HS-5 (cell line): ENCODE results near the gene PRDM11.
A peak's percentile ranks its signal among the peaks of the same experiment; 100 is the strongest.

ENCODE experiments used
- DNase-seq: peaks from one replicate; pipeline ENCODE4 v3.0.0-alpha.2; 2012; ENCODE audit warnings: low read depth

Gene PRDM11

GRCh38 chr11:45141631-45142030 lies 4.8 kb upstream of the PRDM11 start:
- DNase-seq, result no peak

DNA sequence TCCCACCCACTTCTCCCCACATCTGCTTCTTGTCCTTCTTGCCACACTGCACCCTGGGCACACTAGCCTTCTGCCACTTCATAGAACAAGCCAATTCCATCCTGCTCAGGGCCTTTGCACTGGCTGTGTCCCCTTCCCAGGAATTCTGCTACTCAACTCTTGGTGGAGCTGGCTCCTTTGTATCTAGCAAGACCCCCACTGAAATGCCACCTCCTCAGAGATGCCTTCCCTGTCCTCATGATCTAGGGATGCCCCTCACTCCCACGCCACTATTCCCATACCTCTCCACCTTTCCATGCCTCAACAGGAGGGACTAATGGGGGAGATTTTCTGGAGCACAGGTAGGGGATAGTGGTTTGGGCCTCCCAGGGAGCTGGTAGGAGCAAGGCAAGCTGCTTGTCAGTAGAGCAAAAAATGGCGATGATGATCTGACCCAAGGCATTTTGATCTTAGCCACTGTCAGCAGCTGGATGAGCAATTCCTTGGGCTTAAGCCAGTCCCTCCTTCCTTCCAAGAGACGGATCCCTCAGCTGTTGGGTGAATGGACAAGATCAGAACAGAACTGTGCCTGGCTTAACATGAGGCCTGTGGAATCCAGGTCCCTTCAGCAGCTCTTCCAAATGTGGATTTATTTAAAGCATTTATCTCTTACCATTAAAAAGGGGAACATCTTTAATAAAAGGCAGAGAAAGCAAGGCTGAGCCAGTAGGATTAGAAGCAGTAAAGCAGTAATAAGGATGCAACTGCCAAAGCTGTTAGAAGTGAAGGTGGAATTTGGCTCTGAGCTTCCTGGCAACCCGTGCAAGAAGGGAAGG lies 4.0 kb upstream of the PRDM11 start:
- DNase-seq, result no peak

GRCh38 chr11:45143494-45143893 lies 2.9 kb upstream of the PRDM11 start:
- no peak for DNase-seq

GRCh38 chr11:45144126-45145082 lies 2.0 kb upstream of the PRDM11 start:
- no peak for DNase-seq

DNA sequence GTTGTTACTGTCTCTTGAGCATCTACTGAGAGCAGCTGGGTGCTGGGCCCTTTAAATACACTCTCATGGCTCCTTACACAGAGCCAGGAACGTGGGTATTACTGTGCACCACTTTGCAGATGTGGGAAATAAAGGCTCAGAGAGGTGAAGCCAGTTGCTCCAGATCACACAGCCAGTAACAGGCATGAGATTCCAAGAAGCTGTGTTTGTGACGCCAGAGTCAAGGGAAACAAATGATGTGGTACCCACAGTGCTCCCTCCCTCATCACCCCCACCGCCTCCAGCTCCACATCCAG lies 1.4 kb upstream of the PRDM11 start:
- no peak for DNase-seq

- DNase-seq, result no peak
Observed at GRCh38 chr11:45145379-45146071, 914 bp upstream of the PRDM11 start.

- peak; percentile 72 for DNase-seq
Observed at GRCh38 chr11:45147017-45147728, 734 bp downstream of the PRDM11 start.

GRCh38 chr11:45147891-45148675 lies 1.6 kb downstream of the PRDM11 start:
- DNase-seq, result no peak

DNA sequence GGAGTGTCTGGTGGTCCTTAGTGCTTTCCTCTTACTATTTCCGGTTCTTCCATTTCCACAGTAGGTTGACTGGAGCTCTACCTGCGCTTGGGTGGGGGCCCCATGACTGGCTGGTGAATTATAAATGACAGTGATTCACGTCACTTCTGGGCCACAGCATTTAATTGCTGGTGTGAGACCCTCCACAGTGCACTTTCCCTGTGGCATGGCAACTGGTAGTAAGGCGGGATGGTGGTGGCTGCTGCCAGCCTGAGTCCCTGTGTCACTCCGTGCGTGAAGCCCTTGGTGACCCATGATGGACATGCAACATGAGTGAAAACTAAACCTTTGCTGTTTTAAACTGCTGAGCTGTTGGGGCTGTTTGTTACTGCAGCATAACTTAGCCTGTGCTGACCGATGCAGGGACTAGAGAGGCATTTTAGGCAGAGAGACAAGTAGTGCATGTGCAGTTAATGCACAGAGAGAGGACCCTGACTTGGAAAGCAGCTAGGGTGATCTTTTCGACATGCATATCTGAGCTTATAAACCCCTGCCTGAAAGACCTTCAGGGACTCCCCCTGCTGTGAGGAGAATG lies 3.1 kb downstream of the PRDM11 start:
- DNase-seq, result no peak

GRCh38 chr11:45150301-45150700 lies 3.9 kb downstream of the PRDM11 start:
- DNase-seq, result no peak

- no peak for DNase-seq
Observed at GRCh38 chr11:45150943-45151342, 4.5 kb downstream of the PRDM11 start.

DNA sequence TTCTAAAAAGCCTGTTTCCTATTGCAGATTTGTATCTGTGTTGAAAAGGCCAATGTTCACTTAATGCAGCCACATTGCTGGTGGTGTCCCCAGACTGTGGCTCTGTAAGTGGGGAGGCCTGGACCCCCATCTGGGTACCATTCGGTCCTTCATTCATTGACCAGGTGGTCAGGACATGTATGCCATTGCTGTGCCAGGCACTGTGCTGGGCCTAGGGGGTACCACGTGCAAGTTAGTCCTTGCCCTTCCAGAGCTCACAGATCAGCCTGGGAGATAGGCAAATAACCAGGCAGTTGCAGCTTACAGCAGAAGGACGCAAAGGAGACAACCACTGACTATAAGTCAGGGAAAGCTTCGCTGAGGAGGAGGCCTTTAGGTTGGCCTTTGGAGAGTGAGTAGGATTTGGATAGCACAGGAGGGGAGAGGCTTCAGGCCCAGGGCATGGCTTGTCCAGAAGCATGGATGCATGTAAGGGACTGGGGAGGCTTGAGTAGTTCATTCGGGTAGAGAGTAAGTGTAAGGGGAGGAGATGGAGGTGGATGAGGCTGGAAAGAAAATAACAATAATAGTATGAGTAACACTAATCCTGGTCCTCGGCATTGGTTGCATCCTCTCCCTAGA lies 5.0 kb downstream of the PRDM11 start:
- DNase-seq, result no peak

- DNase-seq, result no peak
Observed at GRCh38 chr11:45152740-45153595, 6.5 kb downstream of the PRDM11 start.

DNA sequence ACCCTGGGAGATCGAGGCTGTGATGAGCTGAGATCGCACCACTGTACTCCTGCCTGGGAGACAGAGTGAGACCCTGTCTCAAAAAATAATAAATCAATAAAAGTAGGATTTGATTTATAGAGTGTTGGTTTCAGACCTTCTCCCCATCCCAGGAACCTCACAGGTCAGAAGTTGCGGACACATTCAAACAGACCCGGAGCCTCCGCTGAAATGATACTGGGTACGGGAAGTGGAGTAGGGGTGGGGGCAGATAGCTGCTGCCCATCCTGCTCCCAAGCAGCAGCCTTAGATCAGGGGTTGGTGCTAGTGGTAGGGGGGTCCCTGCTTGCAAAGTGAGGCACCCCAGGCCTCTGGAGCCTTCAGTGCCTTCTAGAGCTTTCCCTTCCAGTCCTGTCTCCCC lies 7.8 kb downstream of the PRDM11 start:
- DNase-seq, result no peak

DNA sequence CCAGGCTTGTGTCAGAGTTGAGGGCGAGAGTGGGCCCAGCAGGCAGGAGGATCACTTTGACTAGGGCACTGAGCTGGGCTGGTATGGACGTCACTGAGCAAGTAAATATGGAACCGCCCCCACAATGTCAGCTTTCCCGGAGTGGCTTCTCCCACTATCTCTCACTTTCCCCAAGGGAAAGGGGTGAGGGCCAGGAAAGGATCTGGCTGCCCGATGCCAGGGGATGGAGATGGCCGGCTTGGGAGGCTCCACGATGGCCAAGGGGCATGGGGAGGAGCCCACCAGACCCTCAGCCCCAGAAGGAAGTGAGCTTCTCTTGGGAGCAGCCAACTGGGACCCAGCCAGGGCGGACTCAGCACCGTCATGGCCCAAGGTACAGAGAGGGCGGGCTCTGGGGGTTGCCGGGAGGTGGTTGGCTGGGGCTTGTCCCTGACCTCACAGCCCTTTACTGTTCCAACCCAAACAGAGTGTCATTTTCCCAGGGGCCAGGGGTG lies 8.7 kb downstream of the PRDM11 start:
- no peak for DNase-seq

- no peak for DNase-seq
Observed at GRCh38 chr11:45155627-45156180, 9.3 kb downstream of the PRDM11 start.

DNA sequence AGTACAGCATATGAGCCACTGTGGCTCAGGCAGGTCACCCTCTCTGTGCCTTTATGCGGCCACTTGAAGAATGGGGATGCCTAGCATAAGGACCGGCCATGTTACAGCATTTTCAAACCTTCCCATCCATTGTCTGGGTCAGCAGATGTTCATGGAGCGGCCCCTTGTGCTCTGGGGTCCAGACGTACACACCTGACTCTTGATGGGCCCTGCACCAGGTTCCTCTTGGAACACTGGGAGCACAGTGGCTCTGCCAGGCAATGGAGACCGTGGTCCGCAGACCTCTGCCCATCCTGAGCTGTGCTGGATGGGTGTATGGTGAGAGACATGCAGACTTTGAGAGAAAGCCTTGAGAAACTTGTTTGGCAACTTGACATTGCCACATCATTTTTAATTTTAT lies 9.8 kb downstream of the PRDM11 start:
- no peak for DNase-seq

- DNase-seq, result no peak
Observed at GRCh38 chr11:45156741-45157140, 10.3 kb downstream of the PRDM11 start.
